HEK293T (cell line): ENCODE results near the gene SCAF11.

Experiments
- ARNT ChIP-seq: fragments of 450-650 bp; IDR thresholded peaks from 2 replicates; pipeline ENCODE4 v1.6.1; 2017; ENCODE audit warnings: mild to moderate bottlenecking
- BHLHE40 ChIP-seq: fragments of 450-650 bp; IDR thresholded peaks from 2 replicates; pipeline ENCODE4 v1.6.1; 2016; ENCODE audit warnings: mild to moderate bottlenecking, moderate library complexity, borderline replicate concordance
- CTBP1 ChIP-seq: fragments of 450-650 bp; IDR thresholded peaks from 2 replicates; pipeline ENCODE4 v1.6.1; 2016; ENCODE audit warnings: borderline replicate concordance
- ELF4 ChIP-seq: fragments of 450-650 bp; IDR thresholded peaks from 2 replicates; pipeline ENCODE4 v1.6.1; 2017; ENCODE audit warnings: antibody characterized with exemption
- FOXA1 ChIP-seq: fragments of 450-650 bp; IDR thresholded peaks from 2 replicates; pipeline ENCODE4 v1.6.1; 2016; ENCODE audit warnings: mild to moderate bottlenecking
- FOXM1 ChIP-seq: fragments of 450-650 bp; IDR thresholded peaks from 2 replicates; pipeline ENCODE4 v1.6.1; 2017; ENCODE audit warnings: mild to moderate bottlenecking, borderline replicate concordance
- HDGF ChIP-seq: fragments of 450-650 bp; IDR thresholded peaks from 2 replicates; pipeline ENCODE4 v1.6.1; 2017; ENCODE audit warnings: antibody characterized with exemption, borderline replicate concordance
- L3MBTL2 ChIP-seq: fragments of 450-650 bp; conservative IDR thresholded peaks from 2 replicates; pipeline ENCODE4 v1.6.1; 2016; ENCODE audit warnings: mild to moderate bottlenecking
- NFRKB ChIP-seq: fragments of 450-650 bp; IDR thresholded peaks from 2 replicates; pipeline ENCODE4 v1.6.1; 2016; ENCODE audit warnings: mild to moderate bottlenecking, moderate library complexity
- SP1 ChIP-seq: fragments of 450-650 bp; IDR thresholded peaks from 2 replicates; pipeline ENCODE4 v1.6.1; 2017
- SUZ12 ChIP-seq: fragments of 450-650 bp; IDR thresholded peaks from 2 replicates; pipeline ENCODE4 v1.6.1; 2016; ENCODE audit warnings: mild to moderate bottlenecking
- TARDBP ChIP-seq: fragments of 450-650 bp; IDR thresholded peaks from 2 replicates; pipeline ENCODE4 v1.6.1; 2016
- ZNF384 ChIP-seq: fragments of 450-650 bp; IDR thresholded peaks from 2 replicates; pipeline ENCODE4 v1.6.1; 2016
- TF ChIP-seq, protein P1 (sequence below): fragments of 450-650 bp; IDR thresholded peaks from 2 replicates; pipeline ENCODE4 v1.6.1; 2016

DNA sequence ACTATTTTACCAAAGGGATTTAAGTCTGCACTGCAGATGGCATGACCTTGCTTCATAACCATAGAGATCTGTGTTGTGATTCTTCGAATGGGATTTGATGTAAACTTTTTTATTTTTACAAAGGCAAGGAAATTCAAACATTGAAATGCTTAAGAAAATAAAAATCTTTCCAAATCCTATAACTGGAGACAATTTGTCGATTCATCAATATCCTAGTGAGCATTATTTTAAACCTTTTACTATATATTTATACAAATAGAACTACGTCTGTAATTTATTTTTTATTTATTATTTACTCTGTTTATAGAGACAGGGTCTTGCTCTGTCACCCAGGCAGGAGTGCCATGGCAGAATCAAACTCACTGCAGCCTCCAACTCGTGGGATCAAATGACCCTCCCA, 14.3 kb upstream of the SCAF11 start:
- no peak for TF ChIP-seq FOXA1
- TF ChIP-seq, protein P1, sequence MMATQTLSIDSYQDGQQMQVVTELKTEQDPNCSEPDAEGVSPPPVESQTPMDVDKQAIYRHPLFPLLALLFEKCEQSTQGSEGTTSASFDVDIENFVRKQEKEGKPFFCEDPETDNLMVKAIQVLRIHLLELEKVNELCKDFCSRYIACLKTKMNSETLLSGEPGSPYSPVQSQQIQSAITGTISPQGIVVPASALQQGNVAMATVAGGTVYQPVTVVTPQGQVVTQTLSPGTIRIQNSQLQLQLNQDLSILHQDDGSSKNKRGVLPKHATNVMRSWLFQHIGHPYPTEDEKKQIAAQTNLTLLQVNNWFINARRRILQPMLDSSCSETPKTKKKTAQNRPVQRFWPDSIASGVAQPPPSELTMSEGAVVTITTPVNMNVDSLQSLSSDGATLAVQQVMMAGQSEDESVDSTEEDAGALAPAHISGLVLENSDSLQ = no peak
- TF ChIP-seq HDGF = no peak
- no peak for TF ChIP-seq ZNF384
- no peak for TF ChIP-seq TARDBP
- no peak for TF ChIP-seq ELF4
- TF ChIP-seq BHLHE40 = no peak
- TF ChIP-seq SUZ12 = no peak
- no peak for TF ChIP-seq SP1
- no peak for TF ChIP-seq CTBP1
- TF ChIP-seq NFRKB = no peak
- no peak for TF ChIP-seq ARNT
- no peak for TF ChIP-seq FOXM1
- no peak for TF ChIP-seq L3MBTL2
